ENCODE measurements around the gene PGM5. TPM values are rescaled to one million over a fixed set of nuclear protein-coding genes. Genes with fewer than 3 reads are reported as not detected.
"Not testable (repeated sequence)": the region's sequence is repeated elsewhere in the genome, so short reads cannot be mapped to it uniquely, and the experiment has no call there.

The PGM5 gene
- total and polyA plus RNA-seq, 4 donors = 4.3 to 51.7 (median 12.0) TPM

- H3K9ac ChIP-seq (ENCODE audit: insufficient read depth in 1 of 2, low read length in 2 of 2); H3K27ac ChIP-seq (ENCODE audit: low read depth in 1 of 2, low read length in 1 of 2); H3K27me3 ChIP-seq (ENCODE audit: control insufficient read depth in 3 of 3, insufficient read depth in 3 of 3, low read length in 2 of 3); H3K4me1 ChIP-seq (ENCODE audit: control insufficient read depth in 5 of 5, insufficient read depth in 5 of 5, low read length in 5 of 5); H3K9me3 ChIP-seq (ENCODE audit: control insufficient read depth in 4 of 4, insufficient read depth in 3 of 4, low read length in 3 of 4); H3K4me3 ChIP-seq; ATAC-seq (ENCODE audit: insufficient read depth, low FRiP score); DNase-seq: not testable (repeated sequence)
- WGBS, 2 donors = 100% methylated on average over 1 of the region's 1 CpG
- peaks cover 0 to 12% (median 5%) of the 10 kb centered on the region in 4 donors for H3K36me3 ChIP-seq (ENCODE audit: control insufficient read depth in 4 of 4, insufficient read depth in 4 of 4, low read length in 4 of 4)
These were observed 34.3 kb downstream of the PGM5 start for GRCh38 chr9:68390737-68391136.

GRCh38 chr9:68396411-68397094, 40.1 kb downstream of the PGM5 start:
- WGBS, 2 donors = 69 to 72% methylated on average over 1 of the region's 1 CpG
- not testable (repeated sequence) for H3K4me3 ChIP-seq

GRCh38 chr9:68397095-68397423, 40.6 kb downstream of the PGM5 start:
- not testable (repeated sequence) for H3K9ac ChIP-seq (ENCODE audit: insufficient read depth in 1 of 2, low read length in 2 of 2); H3K9me3 ChIP-seq (ENCODE audit: control insufficient read depth in 4 of 4, insufficient read depth in 3 of 4, low read length in 3 of 4); H3K36me3 ChIP-seq (ENCODE audit: control insufficient read depth in 4 of 4, insufficient read depth in 4 of 4, low read length in 4 of 4); H3K4me1 ChIP-seq (ENCODE audit: control insufficient read depth in 5 of 5, insufficient read depth in 5 of 5, low read length in 5 of 5); DNase-seq; H3K27me3 ChIP-seq (ENCODE audit: control insufficient read depth in 3 of 3, insufficient read depth in 3 of 3, low read length in 2 of 3); H3K4me3 ChIP-seq; ATAC-seq (ENCODE audit: insufficient read depth, low FRiP score); H3K27ac ChIP-seq (ENCODE audit: low read depth in 1 of 2, low read length in 1 of 2)
- 64 to 66% methylated on average over 2 of the region's 2 CpGs for WGBS, 2 donors

More at GRCh38 chr9:68396411-68397094, 40.1 kb downstream of the PGM5 start:
- H3K27me3 ChIP-seq (ENCODE audit: control insufficient read depth in 3 of 3, insufficient read depth in 3 of 3, low read length in 2 of 3); H3K36me3 ChIP-seq (ENCODE audit: control insufficient read depth in 4 of 4, insufficient read depth in 4 of 4, low read length in 4 of 4); H3K4me1 ChIP-seq (ENCODE audit: control insufficient read depth in 5 of 5, insufficient read depth in 5 of 5, low read length in 5 of 5); DNase-seq; ATAC-seq (ENCODE audit: insufficient read depth, low FRiP score); H3K27ac ChIP-seq (ENCODE audit: low read depth in 1 of 2, low read length in 1 of 2); H3K9me3 ChIP-seq (ENCODE audit: control insufficient read depth in 4 of 4, insufficient read depth in 3 of 4, low read length in 3 of 4); H3K9ac ChIP-seq (ENCODE audit: insufficient read depth in 1 of 2, low read length in 2 of 2): not testable (repeated sequence)

- H3K36me3 ChIP-seq (ENCODE audit: control insufficient read depth in 4 of 4, insufficient read depth in 4 of 4, low read length in 4 of 4); ATAC-seq (ENCODE audit: insufficient read depth, low FRiP score); H3K4me3 ChIP-seq; H3K4me1 ChIP-seq (ENCODE audit: control insufficient read depth in 5 of 5, insufficient read depth in 5 of 5, low read length in 5 of 5); DNase-seq; H3K9ac ChIP-seq (ENCODE audit: insufficient read depth in 1 of 2, low read length in 2 of 2); H3K9me3 ChIP-seq (ENCODE audit: control insufficient read depth in 4 of 4, insufficient read depth in 3 of 4, low read length in 3 of 4); H3K27ac ChIP-seq (ENCODE audit: low read depth in 1 of 2, low read length in 1 of 2); H3K27me3 ChIP-seq (ENCODE audit: control insufficient read depth in 3 of 3, insufficient read depth in 3 of 3, low read length in 2 of 3): not testable (repeated sequence)
- WGBS, 2 donors = 66 to 87% methylated on average over 3 of the region's 3 CpGs
These were observed 41.4 kb downstream of the PGM5 start for GRCh38 chr9:68397796-68398195.

GRCh38 chr9:68398324-68398723, 41.9 kb downstream of the PGM5 start:
- H3K27ac ChIP-seq (ENCODE audit: low read depth in 1 of 2, low read length in 1 of 2); H3K4me1 ChIP-seq (ENCODE audit: control insufficient read depth in 5 of 5, insufficient read depth in 5 of 5, low read length in 5 of 5); H3K9ac ChIP-seq (ENCODE audit: insufficient read depth in 1 of 2, low read length in 2 of 2); H3K27me3 ChIP-seq (ENCODE audit: control insufficient read depth in 3 of 3, insufficient read depth in 3 of 3, low read length in 2 of 3); H3K4me3 ChIP-seq; DNase-seq; ATAC-seq (ENCODE audit: insufficient read depth, low FRiP score); H3K9me3 ChIP-seq (ENCODE audit: control insufficient read depth in 4 of 4, insufficient read depth in 3 of 4, low read length in 3 of 4); H3K36me3 ChIP-seq (ENCODE audit: control insufficient read depth in 4 of 4, insufficient read depth in 4 of 4, low read length in 4 of 4): not testable (repeated sequence)
- 71 to 88% methylated on average over 1 of the region's 1 CpG for WGBS, 2 donors

- 92 to 93% methylated on average over 3 of the region's 3 CpGs for WGBS, 2 donors
- not testable (repeated sequence) for H3K4me1 ChIP-seq (ENCODE audit: control insufficient read depth in 5 of 5, insufficient read depth in 5 of 5, low read length in 5 of 5); H3K36me3 ChIP-seq (ENCODE audit: control insufficient read depth in 4 of 4, insufficient read depth in 4 of 4, low read length in 4 of 4); DNase-seq; H3K9me3 ChIP-seq (ENCODE audit: control insufficient read depth in 4 of 4, insufficient read depth in 3 of 4, low read length in 3 of 4); H3K9ac ChIP-seq (ENCODE audit: insufficient read depth in 1 of 2, low read length in 2 of 2); H3K27ac ChIP-seq (ENCODE audit: low read depth in 1 of 2, low read length in 1 of 2); ATAC-seq (ENCODE audit: insufficient read depth, low FRiP score); H3K4me3 ChIP-seq; H3K27me3 ChIP-seq (ENCODE audit: control insufficient read depth in 3 of 3, insufficient read depth in 3 of 3, low read length in 2 of 3)
These were observed 48.2 kb downstream of the PGM5 start for GRCh38 chr9:68404421-68405185.

GRCh38 chr9:68411865-68412264, 55.5 kb downstream of the PGM5 start:
- H3K9me3 ChIP-seq (ENCODE audit: control insufficient read depth in 4 of 4, insufficient read depth in 3 of 4, low read length in 3 of 4); H3K4me3 ChIP-seq; H3K9ac ChIP-seq (ENCODE audit: insufficient read depth in 1 of 2, low read length in 2 of 2); DNase-seq; H3K27ac ChIP-seq (ENCODE audit: low read depth in 1 of 2, low read length in 1 of 2); H3K27me3 ChIP-seq (ENCODE audit: control insufficient read depth in 3 of 3, insufficient read depth in 3 of 3, low read length in 2 of 3); H3K36me3 ChIP-seq (ENCODE audit: control insufficient read depth in 4 of 4, insufficient read depth in 4 of 4, low read length in 4 of 4); ATAC-seq (ENCODE audit: insufficient read depth, low FRiP score): not testable (repeated sequence)
- H3K4me1 ChIP-seq (ENCODE audit: control insufficient read depth in 5 of 5, insufficient read depth in 5 of 5, low read length in 5 of 5) = peaks cover 0 to 12% (median 3%) of the 10 kb centered on the region in 5 donors

GRCh38 chr9:68412754-68413153, 56.3 kb downstream of the PGM5 start:
- peaks cover 0 to 17% (median 6%) of the 10 kb centered on the region in 5 donors for H3K4me1 ChIP-seq (ENCODE audit: control insufficient read depth in 5 of 5, insufficient read depth in 5 of 5, low read length in 5 of 5)
- H3K36me3 ChIP-seq (ENCODE audit: control insufficient read depth in 4 of 4, insufficient read depth in 4 of 4, low read length in 4 of 4); H3K9me3 ChIP-seq (ENCODE audit: control insufficient read depth in 4 of 4, insufficient read depth in 3 of 4, low read length in 3 of 4); DNase-seq; H3K27ac ChIP-seq (ENCODE audit: low read depth in 1 of 2, low read length in 1 of 2); H3K27me3 ChIP-seq (ENCODE audit: control insufficient read depth in 3 of 3, insufficient read depth in 3 of 3, low read length in 2 of 3); H3K9ac ChIP-seq (ENCODE audit: insufficient read depth in 1 of 2, low read length in 2 of 2); ATAC-seq (ENCODE audit: insufficient read depth, low FRiP score); H3K4me3 ChIP-seq: not testable (repeated sequence)
- WGBS, 2 donors = 66 to 72% methylated on average over 2 of the region's 2 CpGs

Measured in lung (tissue), 10 donors.